ENCODE data around the gene SLC23A2.
A peak's percentile ranks its signal among the peaks of the same experiment; 100 is the strongest.

SLC23A2 gene

DNA sequence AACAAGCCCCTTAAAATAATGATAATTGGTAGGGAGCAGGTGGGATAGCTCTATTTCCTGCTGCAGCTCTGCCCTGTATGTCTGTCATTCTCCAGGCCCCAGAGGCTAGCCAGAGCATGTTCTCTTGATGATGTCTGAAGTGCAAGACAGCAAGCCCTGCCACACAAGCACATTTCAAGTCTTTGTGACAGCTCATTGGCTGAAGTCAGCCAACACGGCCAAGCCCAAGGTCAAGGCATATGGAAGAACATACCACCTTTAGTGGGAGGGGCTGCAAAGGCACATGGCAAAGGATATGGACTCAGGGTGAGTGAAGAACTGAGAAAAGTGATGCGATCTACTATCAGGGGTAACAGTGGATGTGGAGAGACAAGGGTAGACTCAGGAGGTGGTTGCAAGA lies 163.6 kb downstream of the SLC23A2 start:
- DNase-seq: no peak

DNA sequence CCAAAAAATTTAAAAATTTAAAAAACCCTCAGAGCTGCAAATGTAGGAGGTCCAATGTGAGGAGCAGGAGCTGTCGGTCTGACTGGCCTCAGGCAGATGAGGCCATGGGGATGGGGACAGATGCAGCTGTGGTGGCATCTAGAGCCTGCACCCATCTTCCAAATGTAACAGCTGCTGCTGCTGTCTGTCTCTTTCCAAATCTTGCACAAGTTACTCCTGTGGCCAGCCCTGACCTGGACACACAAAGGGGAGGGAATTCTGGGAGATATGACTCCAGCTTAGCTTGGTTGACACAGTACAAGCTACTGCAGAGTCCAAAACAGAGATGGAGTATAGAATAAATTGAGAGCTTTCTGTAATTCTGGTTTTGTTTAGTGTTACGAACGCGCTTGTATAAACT lies 164.4 kb downstream of the SLC23A2 start:
- no peak for DNase-seq

DNA sequence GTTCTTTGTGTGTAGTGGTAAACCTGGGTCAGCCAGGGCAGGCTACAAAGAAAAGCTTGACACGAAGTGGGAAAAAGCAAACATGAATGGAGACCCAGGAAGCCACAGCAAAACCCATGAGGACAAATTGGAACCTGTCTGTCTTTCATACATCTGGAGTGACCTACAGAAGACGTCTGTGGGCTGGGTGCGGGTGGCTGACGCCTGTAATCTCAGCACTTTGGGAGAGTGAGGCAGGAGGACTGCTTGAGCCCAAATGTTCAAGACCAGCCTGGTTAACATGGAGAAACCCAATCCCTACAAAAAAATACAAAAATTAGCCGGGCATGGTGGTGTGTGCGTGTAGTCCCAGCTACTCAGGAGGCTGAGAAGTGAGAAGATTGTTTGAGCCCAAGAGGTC lies 164.8 kb downstream of the SLC23A2 start:
- no peak for DNase-seq

DNA sequence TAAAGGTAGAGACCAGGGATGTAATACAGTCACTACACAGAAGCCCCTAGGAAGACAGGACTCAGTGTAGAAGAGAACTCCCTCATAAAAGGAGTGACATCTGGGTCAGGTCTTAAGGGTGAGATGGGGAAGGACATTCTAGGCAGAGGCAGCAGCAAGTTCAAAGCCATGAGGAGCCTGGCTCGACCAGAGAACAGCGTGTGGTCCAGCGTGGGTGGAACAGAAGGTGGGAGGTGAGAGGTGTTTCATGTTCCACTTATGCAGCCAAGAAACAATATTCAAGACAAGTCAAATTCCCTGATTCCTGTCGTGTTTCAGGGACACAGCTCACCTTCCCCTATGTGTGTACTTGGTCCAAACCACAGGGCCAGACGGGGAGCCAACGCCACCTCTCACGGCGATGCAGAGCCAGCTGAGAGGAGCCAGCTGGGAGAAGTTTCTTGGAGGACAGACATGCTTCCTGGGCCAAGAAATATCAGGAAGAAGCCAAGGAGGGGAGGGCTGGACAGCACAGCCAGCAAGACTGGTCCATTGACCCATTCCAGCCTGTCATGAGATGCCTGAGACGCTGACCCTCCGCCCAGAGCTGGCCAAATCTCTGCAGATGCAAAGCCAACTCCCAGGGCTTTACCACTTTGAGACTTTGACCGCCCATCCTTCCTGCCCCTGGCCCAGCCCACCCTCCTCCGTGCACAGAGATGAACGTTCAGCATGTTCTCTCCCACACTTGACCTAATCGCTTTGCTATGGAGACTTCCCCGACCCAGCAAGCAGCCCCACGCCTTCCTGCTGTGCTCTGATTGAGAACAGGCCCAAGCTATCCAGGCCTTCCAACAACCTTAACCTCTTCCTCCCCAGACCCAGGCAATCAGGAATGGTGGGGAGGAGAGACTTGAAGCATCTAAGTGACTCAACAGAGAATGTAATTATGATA lies 165.8 kb downstream of the SLC23A2 start:
- DNase-seq: no peak

DNA sequence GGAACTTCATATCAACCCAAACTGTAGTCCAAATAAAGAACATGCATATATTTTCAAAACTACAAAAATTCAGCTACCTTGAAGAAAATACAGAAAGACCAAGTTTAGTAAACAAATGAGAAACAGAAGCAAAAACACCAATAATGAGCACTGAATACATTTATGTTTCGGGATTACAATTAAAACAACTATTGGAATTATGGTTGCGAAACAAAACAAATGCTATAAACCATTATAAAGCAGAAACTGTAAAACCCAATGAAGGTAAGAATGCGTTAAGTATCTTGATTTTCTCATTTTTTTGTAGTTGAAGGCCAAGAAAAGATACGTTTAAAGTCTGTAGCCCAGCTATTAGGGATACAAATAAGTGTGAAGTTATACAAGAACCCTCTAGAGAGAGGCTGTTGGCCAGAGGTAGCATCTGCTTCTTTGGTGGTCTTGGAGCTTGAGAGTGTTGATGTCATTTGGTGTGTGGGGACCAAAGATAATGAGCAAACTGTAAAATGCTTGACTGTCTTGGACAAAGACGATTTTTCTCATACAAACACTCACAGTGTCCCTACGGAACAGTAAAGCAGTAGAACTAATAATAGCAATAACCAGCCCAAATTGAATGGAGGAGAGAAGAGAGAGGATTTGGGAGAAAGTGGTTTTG lies 168.1 kb downstream of the SLC23A2 start:
- DNase-seq: no peak

DNA sequence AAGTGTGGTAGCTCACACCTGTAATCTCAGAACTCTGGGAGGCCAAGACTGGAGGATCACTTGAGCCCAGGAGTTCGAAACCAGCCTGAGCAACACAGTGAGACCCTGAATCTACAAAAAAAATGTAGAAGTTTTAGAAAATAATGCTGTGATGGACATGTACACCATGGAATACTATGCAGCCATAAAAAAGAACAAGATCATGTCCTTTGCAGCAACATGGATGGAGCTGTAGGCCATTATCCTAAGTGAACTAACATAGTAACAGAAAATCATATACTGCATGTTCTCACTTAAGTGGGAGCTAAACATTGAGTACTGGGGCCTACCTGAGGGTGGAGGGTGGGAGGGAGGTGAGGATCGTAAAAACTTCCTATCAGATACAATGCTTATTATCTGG lies 168.8 kb downstream of the SLC23A2 start:
- DNase-seq: no peak

DNA sequence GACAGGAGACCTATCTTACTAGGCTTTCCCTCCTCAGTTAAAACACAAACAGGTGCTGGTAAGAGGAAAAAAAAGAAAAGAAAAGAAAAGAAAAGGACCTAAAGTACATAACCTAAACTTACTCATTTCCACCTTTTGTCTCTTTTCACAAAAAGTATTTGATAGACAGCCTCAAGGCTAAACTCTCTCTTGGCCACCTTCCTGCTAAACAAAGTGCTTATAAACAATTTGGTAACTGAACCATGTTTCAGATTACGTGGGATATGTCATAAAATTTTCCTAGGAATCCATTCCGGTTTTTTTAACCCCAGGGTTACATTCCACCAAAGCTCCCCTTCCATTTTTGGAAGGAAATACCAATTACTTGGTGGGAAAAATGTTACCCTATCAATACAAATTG lies 170.6 kb downstream of the SLC23A2 start:
- DNase-seq: no peak

DNA sequence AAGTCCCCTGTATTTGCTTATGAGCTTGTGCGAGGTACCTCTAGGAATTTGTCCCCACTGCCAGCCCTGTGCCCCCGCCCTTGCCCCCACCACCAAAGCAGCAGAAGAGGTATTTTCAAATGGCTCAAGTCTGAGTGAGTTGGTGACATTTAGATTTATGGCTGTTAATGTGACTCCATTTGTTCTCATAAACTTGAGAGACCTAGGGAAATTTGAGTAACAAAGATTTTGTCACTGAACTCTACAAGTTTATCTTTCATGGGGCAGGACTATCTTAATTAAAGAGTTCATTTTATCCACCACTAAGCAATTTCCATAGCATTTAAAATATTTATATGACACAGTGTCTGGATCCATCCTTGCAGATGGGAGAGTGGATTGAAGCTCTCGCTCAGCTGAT lies 171.1 kb downstream of the SLC23A2 start:
- no peak for DNase-seq

DNA sequence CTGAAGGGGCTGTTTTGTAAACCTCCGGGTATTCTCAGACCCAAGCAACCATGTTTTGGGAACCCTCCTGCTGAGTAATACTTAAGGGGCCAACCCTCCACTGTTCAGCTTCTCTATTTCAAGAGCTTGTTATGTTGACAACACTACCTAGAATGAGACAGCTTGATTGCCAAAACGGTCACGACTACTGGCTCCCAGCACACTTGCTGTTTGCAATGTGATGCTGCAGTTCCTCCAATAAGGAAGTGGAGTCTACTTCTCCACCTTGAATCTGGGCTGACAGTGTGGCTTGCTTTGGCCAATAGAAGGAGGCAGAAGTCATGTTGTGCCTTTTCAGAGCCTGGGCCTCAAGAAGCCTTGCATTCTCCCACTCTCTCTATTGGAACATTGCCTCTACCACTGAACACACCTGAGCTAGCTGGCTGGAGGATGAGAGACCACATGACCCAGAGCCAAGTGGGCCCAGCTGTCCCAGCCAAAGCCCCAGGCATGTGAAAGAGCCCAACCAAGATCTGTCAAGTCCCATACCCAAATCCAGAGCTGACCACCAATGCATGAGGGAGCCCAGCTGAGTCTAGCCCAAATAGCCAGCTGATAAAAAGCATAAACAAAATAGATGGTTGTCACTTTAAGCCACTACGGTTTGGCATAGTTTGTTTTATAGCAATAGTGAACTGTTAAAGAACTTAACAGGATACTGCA lies 171.6 kb downstream of the SLC23A2 start:
- no peak for DNase-seq

DNA sequence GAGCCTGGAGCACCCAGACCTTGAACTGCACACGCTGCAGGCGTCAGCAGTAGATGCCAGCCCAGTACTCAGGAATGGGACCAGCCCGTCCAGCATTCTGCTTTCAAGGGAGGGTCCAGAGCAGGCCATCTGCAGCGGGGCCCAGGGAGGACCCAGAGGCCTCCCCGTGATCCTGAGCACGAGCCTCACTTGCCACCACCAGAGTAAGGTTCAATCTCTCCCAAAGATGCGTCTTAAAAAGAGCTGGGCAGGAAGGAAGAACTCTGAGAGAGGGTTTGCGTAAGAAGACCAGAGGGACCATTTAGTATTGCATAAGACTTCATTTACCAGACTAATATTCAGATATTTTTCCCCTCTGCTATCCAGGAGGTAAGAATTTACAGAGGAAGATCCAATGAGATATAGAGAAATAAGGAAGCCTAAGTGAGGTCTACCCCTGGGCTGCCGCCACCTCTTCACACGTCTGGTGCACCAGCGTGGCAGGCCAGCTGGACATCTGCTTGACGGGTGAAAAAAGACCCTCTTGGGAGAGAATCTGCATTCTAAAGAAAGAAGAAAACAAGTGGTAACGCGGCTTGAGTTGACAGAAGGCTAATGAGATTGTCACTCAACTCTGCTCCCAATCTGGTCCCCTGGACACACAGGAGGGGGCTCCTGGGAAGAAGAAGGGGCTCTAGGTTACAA lies 172.3 kb downstream of the SLC23A2 start:
- DNase-seq: no peak

DNA sequence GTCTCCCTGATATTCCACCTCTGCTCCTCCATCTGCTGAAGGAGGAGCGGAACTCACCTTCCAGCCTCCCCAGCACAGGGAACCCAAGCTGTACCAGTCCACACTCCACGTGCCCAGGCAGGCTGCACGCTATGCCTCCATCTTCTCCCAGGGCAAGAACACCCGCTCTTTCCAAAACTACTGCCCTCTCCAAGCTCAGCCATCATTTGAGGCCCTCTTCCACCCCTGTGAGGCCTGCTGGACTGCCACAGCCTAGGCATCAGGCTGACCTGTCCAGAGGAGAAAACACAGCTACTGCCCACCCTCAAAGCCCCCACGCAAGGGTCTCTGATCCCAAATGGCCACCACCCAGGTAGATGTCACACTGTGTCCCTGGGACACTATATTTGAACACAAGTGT lies 179.7 kb downstream of the SLC23A2 start:
- no peak for DNase-seq

DNA sequence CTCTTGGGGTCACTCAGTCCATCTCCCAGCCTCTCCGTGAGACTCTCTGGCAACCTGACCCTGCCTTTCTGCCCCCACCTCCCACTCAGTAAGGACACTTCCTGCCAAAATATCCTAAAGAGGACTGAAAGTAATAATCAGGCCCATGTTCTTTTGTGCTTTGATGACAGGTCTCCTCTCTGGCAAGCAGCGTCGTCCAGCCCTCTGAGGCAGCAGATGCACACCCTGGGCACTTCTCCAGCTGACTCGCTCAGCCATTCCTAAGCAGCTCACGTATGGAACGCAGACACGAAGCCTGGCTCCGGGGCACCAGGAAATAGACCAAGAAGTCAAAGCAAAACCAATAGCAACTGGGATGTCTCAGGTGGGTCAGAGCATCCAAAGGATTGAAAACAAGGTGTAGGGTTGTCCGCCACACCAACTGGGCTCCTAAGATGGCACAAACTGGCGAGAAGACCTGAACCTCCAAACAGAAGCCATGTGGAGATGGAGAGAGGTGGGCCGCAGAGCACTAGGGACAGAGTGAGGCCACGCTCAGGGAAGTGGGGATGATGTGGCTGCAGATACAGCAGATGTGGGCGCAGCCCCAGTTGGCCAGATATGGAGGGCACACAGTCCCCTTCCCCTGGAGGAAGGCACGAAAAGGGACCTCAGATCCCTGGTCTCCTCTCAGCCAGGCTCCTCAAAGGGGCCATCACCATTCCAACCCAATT lies 180.3 kb downstream of the SLC23A2 start:
- peak; percentile 1 for DNase-seq

DNA sequence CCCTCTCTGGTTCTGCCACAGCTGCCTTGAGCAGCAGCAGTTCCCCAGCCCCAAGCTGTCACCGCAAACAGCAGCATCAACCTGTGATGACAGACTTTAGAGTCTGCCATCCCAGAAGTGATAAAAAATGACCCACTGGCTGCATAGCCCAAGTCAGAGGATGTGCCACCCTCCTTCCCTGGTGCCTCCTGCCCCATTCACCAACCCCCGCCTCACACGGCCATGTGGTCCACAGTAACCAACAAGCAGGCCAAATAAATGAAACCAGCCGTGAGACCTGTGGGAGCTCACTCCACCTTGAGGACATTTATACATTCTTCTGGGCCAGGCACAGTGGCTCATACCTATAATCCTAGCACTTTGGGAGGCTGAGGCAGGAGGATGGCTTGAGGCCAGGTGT lies 181.4 kb downstream of the SLC23A2 start:
- DNase-seq: no peak

DNA sequence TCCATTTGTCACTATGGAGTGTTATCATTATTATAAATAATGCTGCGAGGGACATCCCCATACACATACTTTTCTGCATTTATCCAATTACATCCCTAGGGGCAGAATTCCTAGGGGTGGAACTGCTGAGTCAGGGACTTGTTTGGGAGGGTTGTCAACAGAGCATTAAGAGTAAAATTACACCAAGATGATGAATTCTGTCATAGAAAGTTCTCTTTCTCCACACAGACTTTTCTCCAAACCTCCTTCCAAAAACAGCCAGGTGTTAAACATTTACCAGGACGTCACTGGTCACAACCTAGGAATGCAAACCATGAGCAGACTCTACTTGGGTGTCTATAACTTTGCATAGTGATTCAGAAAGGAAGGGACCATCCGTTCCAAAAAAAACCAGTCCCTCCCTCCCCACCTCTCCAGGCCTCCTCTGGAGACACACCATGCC lies 184.1 kb downstream of the SLC23A2 start:
- no peak for DNase-seq

DNA sequence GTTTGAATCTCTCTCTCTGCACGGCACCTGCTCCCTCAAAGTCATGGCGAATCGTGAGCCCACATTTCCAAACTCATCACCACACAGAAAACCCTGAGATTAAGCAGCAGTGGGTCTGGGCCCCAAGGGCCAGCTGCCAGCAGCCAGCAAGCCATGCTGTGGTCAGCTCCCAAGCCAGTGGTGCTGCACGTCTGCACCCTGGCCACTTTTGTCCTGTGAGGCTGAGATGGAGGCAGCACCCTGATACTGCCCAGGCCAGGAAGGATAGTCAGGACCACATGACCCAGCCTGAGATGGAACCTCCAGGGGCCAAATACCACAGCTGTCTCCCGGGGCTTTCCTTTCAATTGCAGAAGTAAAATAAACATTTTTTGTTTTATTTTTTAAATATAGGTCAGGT lies 185.7 kb downstream of the SLC23A2 start:
- DNase-seq: no peak

DNA sequence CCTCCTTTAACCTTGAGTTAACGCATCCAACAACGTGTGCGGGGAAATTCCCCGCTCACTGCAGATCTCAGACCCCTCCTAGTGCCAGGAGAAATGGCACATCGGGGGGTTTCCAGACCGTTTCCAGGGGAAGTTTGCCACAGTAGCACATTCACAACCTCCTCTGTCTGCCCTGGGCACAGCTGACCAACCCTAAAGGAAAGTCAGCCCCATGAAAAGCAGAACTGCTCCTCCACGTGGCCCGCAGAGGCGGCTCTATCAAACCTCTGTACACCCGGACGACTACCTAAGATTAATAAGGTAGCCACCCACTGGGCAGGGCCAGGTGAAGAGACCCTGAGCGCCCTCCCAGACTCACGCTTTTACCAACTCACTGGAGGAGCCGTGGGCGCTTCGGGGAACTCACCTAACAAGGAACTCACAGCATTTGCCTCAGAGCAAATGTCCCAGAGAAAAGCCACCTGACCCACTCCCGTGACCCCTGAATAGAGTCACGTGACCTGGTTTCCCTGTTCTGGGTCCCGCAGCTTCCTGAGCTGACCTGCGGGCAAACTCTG lies 186.5 kb downstream of the SLC23A2 start:
- no peak for DNase-seq

DNA sequence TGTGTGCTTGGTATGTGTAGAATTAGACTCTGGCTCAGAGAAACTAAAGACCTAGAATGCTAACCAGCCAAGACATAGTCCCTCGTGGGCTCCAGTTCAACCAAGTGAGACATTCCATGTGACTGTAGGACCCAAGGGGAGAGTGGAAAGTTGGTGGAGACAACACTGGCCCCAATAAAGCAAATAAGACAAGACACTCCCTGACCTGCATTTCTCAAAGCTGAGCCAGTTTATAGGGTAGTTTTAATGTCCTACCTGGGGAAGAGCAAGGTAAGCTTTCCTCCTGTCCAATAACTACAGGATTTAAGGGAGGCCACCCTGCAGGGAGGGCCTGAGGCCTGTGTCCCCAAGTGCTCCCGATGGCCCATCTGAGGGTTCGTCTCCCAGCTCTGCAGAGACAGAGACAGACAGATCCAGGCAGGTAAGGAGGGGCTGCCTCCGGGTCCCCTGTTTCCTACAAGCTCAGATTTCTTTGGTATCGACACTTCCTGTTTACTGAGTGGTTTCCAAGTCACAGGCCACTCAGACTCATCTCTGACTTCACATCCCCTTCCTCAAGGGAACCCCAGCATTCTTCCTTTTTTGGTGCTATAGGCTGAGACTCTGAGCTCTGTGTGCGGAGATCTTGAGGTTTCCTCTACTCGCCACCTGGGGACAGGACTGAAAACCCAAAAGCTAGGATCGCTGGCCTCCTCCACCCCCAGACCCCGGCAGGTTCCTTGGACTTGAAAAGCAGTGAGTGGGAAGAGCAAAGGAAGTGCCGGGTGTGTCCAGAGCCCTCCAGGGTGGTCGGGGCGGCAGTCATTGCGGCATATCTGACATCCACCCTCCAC lies 187.2 kb downstream of the SLC23A2 start:
- DNase-seq: no peak

DNA sequence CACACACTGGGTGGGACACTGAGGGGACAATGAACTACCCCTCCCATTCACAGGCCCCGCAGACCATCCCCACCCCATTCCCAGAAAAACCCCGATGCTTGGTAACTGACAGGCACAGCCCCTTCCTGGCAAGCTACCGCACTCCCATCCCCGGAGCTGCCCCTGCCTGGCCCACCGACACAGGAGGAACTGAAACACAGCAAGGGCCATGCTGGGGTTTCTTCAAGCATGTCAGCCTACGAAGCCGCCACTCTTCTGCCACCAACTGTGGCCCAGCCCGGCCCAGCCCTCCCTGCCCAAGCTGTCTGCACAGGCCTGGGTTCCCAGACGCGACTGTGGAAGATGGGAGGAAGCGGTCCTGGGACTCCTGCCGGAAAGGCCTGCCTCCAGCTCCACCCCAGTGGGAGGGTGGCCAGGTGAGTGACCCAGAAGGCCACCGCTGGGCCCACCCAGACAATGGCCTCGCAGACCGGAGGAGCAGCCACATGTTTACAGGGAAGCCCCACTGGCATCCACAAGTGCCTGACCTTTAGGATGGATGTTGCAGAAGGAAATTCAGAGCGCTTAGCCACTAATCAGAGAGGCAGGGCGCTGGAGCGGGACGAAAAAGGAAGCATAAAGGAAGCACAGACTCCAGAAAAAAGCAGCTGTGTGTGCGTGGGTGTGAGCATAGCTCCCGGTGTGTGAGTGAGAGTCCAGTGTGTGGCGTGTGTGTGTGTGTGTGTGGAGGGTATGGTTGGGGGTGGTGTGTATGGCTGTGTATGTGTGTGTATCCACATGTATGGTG lies 188.0 kb downstream of the SLC23A2 start:
- no peak for DNase-seq

DNA sequence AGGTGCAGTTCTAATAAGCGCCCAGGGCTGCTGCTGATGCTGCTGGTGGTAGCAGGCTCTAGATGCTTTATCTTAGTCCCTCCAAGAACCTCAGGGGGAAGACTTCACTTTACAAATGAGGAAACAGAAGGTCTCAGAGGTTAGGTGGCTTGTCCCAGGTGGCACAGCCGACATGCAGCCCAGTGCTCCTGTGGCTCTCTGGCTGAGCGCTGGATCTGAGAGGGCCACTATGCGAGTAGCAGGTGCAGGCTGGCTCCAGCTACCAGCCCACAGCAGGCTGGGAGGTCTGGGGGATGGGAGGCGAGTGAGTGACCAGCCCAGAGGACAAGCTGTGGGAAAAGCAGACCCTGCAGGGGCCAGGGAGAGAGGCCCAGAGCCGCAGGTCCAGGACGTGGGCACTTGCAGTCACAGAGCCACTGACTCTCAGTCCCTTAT lies 188.7 kb downstream of the SLC23A2 start:
- DNase-seq: no peak

DNA sequence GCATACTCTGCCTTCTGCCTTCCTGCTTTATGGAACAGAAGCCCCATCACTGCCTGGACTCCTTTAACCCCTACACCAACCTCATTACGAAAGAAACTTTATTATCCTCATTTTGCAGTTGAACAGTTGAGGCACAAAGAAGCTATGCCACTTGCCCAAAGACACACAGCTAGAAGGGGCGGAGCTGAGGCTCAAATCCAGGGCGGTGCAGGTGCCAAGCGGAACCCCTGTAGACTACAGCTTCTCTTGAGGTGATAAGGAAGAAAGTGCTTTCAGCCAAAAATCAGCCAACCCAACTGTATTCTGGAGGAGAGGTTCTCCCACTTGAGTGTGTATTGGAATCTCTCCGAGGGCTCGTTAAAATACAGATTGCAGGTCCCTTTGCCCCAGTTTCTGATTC lies 189.1 kb downstream of the SLC23A2 start:
- DNase-seq: no peak

Measured in NCI-H1105 treated with DMSO at 0.1 percent for 48 hours (cell line).